Heart right ventricle (tissue), 16 donors: ENCODE data around the gene IDH2. TPM values are rescaled to one million over a fixed set of nuclear protein-coding genes. Genes with fewer than 3 reads are reported as not detected.
A peak's percentile ranks its signal among the peaks of the same experiment; 100 is the strongest.

ENCODE experiments used
- ATAC-seq, 8 donors: fragments of 200-7000 bp; cut with Tn5 transposase; one replicate each; pipeline ENCODE4 v1.9.1; 2020; ENCODE audit warnings: mild to moderate bottlenecking in 8 of 8, moderate library complexity in 8 of 8, moderate number of reproducible peaks in 1 of 8
- DNase-seq, 2 donors: peaks; one replicate each; pipeline ENCODE4 v3.0.0-alpha.2; 2020
- H3K27ac ChIP-seq, 10 donors: fragments of 200-600 bp; sonication (generic) in 2 of 10; one replicate each; pipeline versions ENCODE4 v1.5.0 to v1.8.0; 2020 to 2022; ENCODE audit warnings: mild to moderate bottlenecking in 3 of 10
- H3K27me3 ChIP-seq, 7 donors: fragments of 200-600 bp; one replicate each; pipeline ENCODE4 v1.8.0; 2021 to 2022; ENCODE audit warnings: mild to moderate bottlenecking in 2 of 7
- H3K36me3 ChIP-seq, 9 donors: fragments of 200-600 bp; sonication (generic) in 1 of 9; one replicate each; pipeline versions ENCODE4 v1.5.0 to v1.8.0; 2020 to 2022; ENCODE audit warnings: mild to moderate bottlenecking in 2 of 9
- H3K4me1 ChIP-seq, 9 donors: fragments of 200-600 bp; sonication (generic) in 1 of 9; one replicate each; pipeline versions ENCODE4 v1.5.0 to v1.8.0; 2020 to 2022; ENCODE audit warnings: mild to moderate bottlenecking in 4 of 9
- H3K4me3 ChIP-seq, 10 donors: fragments of 200-600 bp; sonication (generic) in 2 of 10; one replicate each; pipeline versions ENCODE4 v1.5.0 to v1.8.0; 2020 to 2022; ENCODE audit warnings: mild to moderate bottlenecking in 7 of 10, moderate library complexity in 2 of 10
- H3K9me3 ChIP-seq, 11 donors: fragments of 200-600 bp in 10 of 11; sonication (generic) in 2 of 11; one replicate each; pipeline versions ENCODE4 v1.5.0 to v1.8.0; 2013 to 2022; ENCODE audit warnings: mild to moderate bottlenecking in 2 of 11, control low read depth in 1 of 11, moderate library complexity in 1 of 11
- WGBS, 2 donors: extraction: QIAGEN DNeasy Blood & Tissue Kit; methylation state at CpG; one replicate each; pipeline ENCODE4 v1.1.7; 2013; ENCODE audit warnings: inconsistent platforms in 1 of 2; 5-methylcytosine and 5-hydroxymethylcytosine counted together
- intact Hi-C, 10 donors: fragments of 100-400 bp; cut with DNase I; formaldehyde crosslinking; loops; one replicate each; pipeline versions ENCODE4 v1.11.1 to v1.14.2; 2022
- polyA plus RNA-seq, 2 donors: library from polyadenylated mRNA; stranded (reverse); fragments of 200-250 nt; gene quantifications; one replicate each; pipeline ENCODE4 v1.2.3, GENCODE V29; 2013
- total RNA-seq, 10 donors: library from RNA; stranded (reverse); fragmentation: NEBNext Ultra II Directional in 3 of 10; extraction: Animal tissue kit (Norgen Biotek cat#: 25700) in 3 of 10; gene quantifications; one replicate each; pipeline versions ENCODE4 v1.2.1 to v1.2.4, GENCODE V29; 2021 to 2023
- TF ChIP-seq, protein P1 (sequence below), 9 donors: fragments of 200-600 bp; sonication (generic) in 2 of 9; IDR thresholded peaks; one replicate each; pipeline versions ENCODE4 v1.5.0 to v1.8.0; 2021 to 2022; ENCODE audit warnings: antibody characterized with exemption in 9 of 9, mild to moderate bottlenecking in 5 of 9, moderate library complexity in 1 of 9
- donor health status: Arrhythmogenic right ventricular cardiomyopathy.
- donor health status: ischemic (EF 13 %, LVEDD 7.1; RV severe dilation, severe dysfunction).
- donor health status: healthy with polysubstance abuse.
- donor health status: DM: no; HTN: yes; CAD: no.
- donor health status: DM: no; HTN: no; CAD: no.
- donor health status: ischemic (EF 25% LVEDD 6.9; RV normal size, moderate dysfunction).
- donor health status: ischemic (EF 25% LVEDD 5.7; RV mildly dilated, moderate dysfunction).
- donor health status: healthy.
- donor health status: DM: yes; HTN: yes; CAD: no.
- donor health status: Ischemic cardiomyopathy.
- donor health status: ischemic (EF 35%, LVEDD 5.7; RV mildly dilated, moderate dysfunction).
- donor health status: nonischemic (EF 11% LVEDD 7.7; RV severe dilation, severe dysfunction).
- donor health status: DM: yes; HTN: yes; CAD: no.
- donor health status: PGD.
- donor health status: ischemic (EF 29% LVEDD 5.4; RV normal size, mild dysfunction).
- donor health status: nonischemic (EF 23%, LVEDD 6.1; RV moderate dilation, normal function).

The IDH2 gene
- total and polyA plus RNA-seq, 12 donors = 279 to 1,135 (median 923) TPM

DNA sequence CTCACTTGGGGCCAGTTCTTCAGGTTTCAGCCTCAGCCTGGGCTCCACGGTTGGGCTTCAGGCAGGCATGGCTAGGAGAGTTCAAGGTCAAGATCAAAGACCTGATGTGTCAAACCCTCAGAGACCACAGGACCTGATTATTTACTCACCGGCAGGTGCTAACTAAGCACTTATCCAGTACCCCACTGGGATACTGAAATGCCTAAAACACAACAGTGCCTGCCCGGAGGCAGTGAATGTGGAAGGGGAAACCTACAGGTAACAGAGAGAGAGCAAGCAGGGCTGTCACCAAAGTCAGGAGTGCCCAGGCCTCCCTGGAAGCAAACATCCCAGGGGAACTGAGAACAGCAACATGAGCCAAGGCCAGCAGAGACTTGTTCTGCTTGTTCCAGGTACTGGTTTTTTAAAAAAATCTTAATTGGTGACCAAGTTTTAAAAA, 6.7 kb downstream of the IDH2 start:
- TF ChIP-seq, protein P1, sequence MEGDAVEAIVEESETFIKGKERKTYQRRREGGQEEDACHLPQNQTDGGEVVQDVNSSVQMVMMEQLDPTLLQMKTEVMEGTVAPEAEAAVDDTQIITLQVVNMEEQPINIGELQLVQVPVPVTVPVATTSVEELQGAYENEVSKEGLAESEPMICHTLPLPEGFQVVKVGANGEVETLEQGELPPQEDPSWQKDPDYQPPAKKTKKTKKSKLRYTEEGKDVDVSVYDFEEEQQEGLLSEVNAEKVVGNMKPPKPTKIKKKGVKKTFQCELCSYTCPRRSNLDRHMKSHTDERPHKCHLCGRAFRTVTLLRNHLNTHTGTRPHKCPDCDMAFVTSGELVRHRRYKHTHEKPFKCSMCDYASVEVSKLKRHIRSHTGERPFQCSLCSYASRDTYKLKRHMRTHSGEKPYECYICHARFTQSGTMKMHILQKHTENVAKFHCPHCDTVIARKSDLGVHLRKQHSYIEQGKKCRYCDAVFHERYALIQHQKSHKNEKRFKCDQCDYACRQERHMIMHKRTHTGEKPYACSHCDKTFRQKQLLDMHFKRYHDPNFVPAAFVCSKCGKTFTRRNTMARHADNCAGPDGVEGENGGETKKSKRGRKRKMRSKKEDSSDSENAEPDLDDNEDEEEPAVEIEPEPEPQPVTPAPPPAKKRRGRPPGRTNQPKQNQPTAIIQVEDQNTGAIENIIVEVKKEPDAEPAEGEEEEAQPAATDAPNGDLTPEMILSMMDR (IDR thresholded peaks at IDR 0.05) = no peak
- peak in 1 of 8 donors; percentile 14 for ATAC-seq
- Histone ChIP-seq H3K27ac (peak overlapping the region in 9 of 10 donors; percentile 8 to 97 (median 44)), H3K4me3 (no peak overlapping the region), H3K9me3 (no peaks in the 10 kb centered on the region), H3K4me1 (peaks cover 8 to 77% (median 59%) of the 10 kb centered on the region in 9 donors), H3K27me3 (no peaks in the 10 kb centered on the region), H3K36me3 (peaks cover 0 to 19% (median 0%) of the 10 kb centered on the region in 9 donors)
- intact Hi-C loops = loop anchor here in 1 of 10 donors (10.0 kb wide), 1 partner anchor 129 kb away; no protein-coding TSS in a partner anchor
- 41 to 56% methylated on average over 3 of the region's 3 CpGs for WGBS, 2 donors
- no peak for DNase-seq

GRCh38 chr15:90091156-90091931, 10.9 kb downstream of the IDH2 start:
- WGBS, 2 donors = 72 to 74% methylated on average over 17 of the region's 17 CpGs
- no peak for DNase-seq

GRCh38 chr15:90090226-90090848, 11.9 kb downstream of the IDH2 start:
- Histone ChIP-seq H3K4me1 (peaks cover 3 to 25% (median 17%) of the 10 kb centered on the region in 9 donors), H3K4me3 (no peak overlapping the region), H3K27ac (peak overlapping the region in 1 of 10 donors; percentile 21), H3K27me3 (no peaks in the 10 kb centered on the region), H3K36me3 (peaks cover 0 to 69% (median 37%) of the 10 kb centered on the region in 9 donors), H3K9me3 (no peaks in the 10 kb centered on the region)
- ATAC-seq (peak in 2 of 8 donors; percentile 1 to 12), DNase-seq (no peak)
- TF ChIP-seq, protein P1 (IDR thresholded peaks at IDR 0.05) = no peak
- 84 to 87% methylated on average over 11 of the region's 11 CpGs for WGBS, 2 donors
- intact Hi-C loops = loop anchor here in 1 of 10 donors (10.0 kb wide), 1 partner anchor 134 kb away; no protein-coding TSS in a partner anchor

More at GRCh38 chr15:90091156-90091931, 10.9 kb downstream of the IDH2 start:
- ATAC-seq = peak in 2 of 8 donors; percentile 8 to 27
- Histone ChIP-seq H3K4me1 (peaks cover 3 to 35% (median 22%) of the 10 kb centered on the region in 9 donors), H3K36me3 (peaks cover 0 to 59% (median 29%) of the 10 kb centered on the region in 9 donors), H3K27me3 (no peaks in the 10 kb centered on the region), H3K27ac (peak overlapping the region in 1 of 10 donors; percentile 21), H3K9me3 (no peaks in the 10 kb centered on the region), H3K4me3 (no peak overlapping the region)
- TF ChIP-seq, protein P1 (IDR thresholded peaks at IDR 0.05) = no peak
- intact Hi-C loops = loop anchor here in 1 of 10 donors (10.0 kb wide), 1 partner anchor 133 kb away; no protein-coding TSS in a partner anchor

- 86% methylated on average over 20 of the region's 20 CpGs for WGBS, 2 donors
- intact Hi-C loops = loop anchor here in 4 of 10 donors (10.0 kb wide), 2 partner anchors 323 to 333 kb away; partner anchors contain the start of gene MESP1 (in 3 of the 4)
These were observed 14.7 kb downstream of the IDH2 start for GRCh38 chr15:90087454-90088154.

More at GRCh38 chr15:90087454-90088154, 14.7 kb downstream of the IDH2 start:
- Histone ChIP-seq H3K27me3 (no peaks in the 10 kb centered on the region), H3K9me3 (no peaks in the 10 kb centered on the region), H3K4me3 (no peak overlapping the region), H3K36me3 (peaks cover 0 to 94% (median 60%) of the 10 kb centered on the region in 9 donors), H3K4me1 (peaks cover 0 to 13% (median 0%) of the 10 kb centered on the region in 9 donors), H3K27ac (no peak overlapping the region)
- peak in 1 of 8 donors; percentile 4 for ATAC-seq
- DNase-seq = no peak
- TF ChIP-seq, protein P1 (IDR thresholded peaks at IDR 0.05) = no peak
